Esophagus (tissue), 2 donors: ENCODE data around the gene DHRS9. TPM values are rescaled to one million over a fixed set of nuclear protein-coding genes. Genes with fewer than 3 reads are reported as not detected.
A peak's percentile ranks its signal among the peaks of the same experiment; 100 is the strongest.
"Not testable (repeated sequence)": the region's sequence is repeated elsewhere in the genome, so short reads cannot be mapped to it uniquely, and the experiment has no call there.

Source experiments
- H3K27ac ChIP-seq, 2 donors: one replicate each; pipeline ENCODE4 v1.5.1; 2013; ENCODE audit warnings: low read depth in 2 of 2, mild to moderate bottlenecking in 2 of 2, inconsistent platforms in 1 of 2, low read length in 1 of 2, moderate library complexity in 1 of 2
- H3K27me3 ChIP-seq, 2 donors: one replicate each; pipeline ENCODE4 v1.6.1; 2013; ENCODE audit warnings: low read length in 2 of 2, control low read depth in 1 of 2, mild to moderate bottlenecking in 1 of 2; ENCODE audit not compliant: insufficient read depth in 2 of 2, control insufficient read depth in 1 of 2
- H3K36me3 ChIP-seq, 2 donors: one replicate each; pipeline ENCODE4 v1.6.1; 2013; ENCODE audit warnings: low read length in 1 of 2; ENCODE audit not compliant: control insufficient read depth in 2 of 2, insufficient read depth in 2 of 2
- H3K4me1 ChIP-seq, 2 donors: one replicate each; pipeline ENCODE4 v1.6.1; 2013; ENCODE audit warnings: low read length in 1 of 2; ENCODE audit not compliant: control insufficient read depth in 2 of 2, insufficient read depth in 2 of 2
- H3K4me3 ChIP-seq, 2 donors: one replicate each; pipeline ENCODE4 v1.5.1; 2013; ENCODE audit warnings: low read length in 2 of 2, mild to moderate bottlenecking in 2 of 2, low read depth in 1 of 2, moderate library complexity in 1 of 2
- H3K9me3 ChIP-seq, 2 donors: one replicate each; pipeline ENCODE4 v1.6.1; 2013; ENCODE audit warnings: mild to moderate bottlenecking in 2 of 2, low read depth in 1 of 2, low read length in 1 of 2, moderate library complexity in 1 of 2; ENCODE audit not compliant: control insufficient read depth in 2 of 2, insufficient read depth in 1 of 2
- WGBS, 2 donors: extraction: QIAGEN DNeasy Blood & Tissue Kit; methylation state at CpG; one replicate each; pipeline ENCODE4 v1.1.7; 2013; 5-methylcytosine and 5-hydroxymethylcytosine counted together
- polyA plus RNA-seq, 2 donors: library from polyadenylated mRNA; stranded (reverse); fragments of 200-250 nt; gene quantifications; one replicate each; pipeline ENCODE4 v1.2.3, GENCODE V29; 2013
- donor health status: healthy with polysubstance abuse.
- donor health status: Bipolar disorder and iron deficiency.

Gene DHRS9
- polyA plus RNA-seq, 2 donors = 9.2 to 33.4 TPM

GRCh38 chr2:169050476-169051240, 18.7 kb upstream of the DHRS9 start:
- 78 to 86% methylated on average over 5 of the region's 5 CpGs for WGBS, 2 donors
- Histone ChIP-seq H3K36me3 (no peaks in the 10 kb centered on the region), H3K4me3 (no peak overlapping the region)

GRCh38 chr2:169054575-169054974, 14.8 kb upstream of the DHRS9 start:
- H3K27me3 ChIP-seq, H3K27ac ChIP-seq, H3K4me3 ChIP-seq, H3K36me3 ChIP-seq, H3K9me3 ChIP-seq, H3K4me1 ChIP-seq: not testable (repeated sequence)
- WGBS, 2 donors = 85 to 91% methylated on average over 2 of the region's 2 CpGs

More at GRCh38 chr2:169050476-169051240, 18.7 kb upstream of the DHRS9 start:
- H3K27me3 ChIP-seq = no peaks in the 10 kb centered on the region
- peaks cover 0 to 4% of the 10 kb centered on the region in 2 donors for H3K4me1 ChIP-seq
- peaks cover 0 to 6% of the 10 kb centered on the region in 2 donors for H3K9me3 ChIP-seq
- no peak overlapping the region for H3K27ac ChIP-seq

GRCh38 chr2:169064199-169064598, 5.2 kb upstream of the DHRS9 start:
- H3K4me1 ChIP-seq, H3K36me3 ChIP-seq, H3K9me3 ChIP-seq, H3K4me3 ChIP-seq, H3K27me3 ChIP-seq, H3K27ac ChIP-seq: not testable (repeated sequence)
- 97 to 98% methylated on average over 17 of the region's 17 CpGs for WGBS, 2 donors

- Histone ChIP-seq H3K27me3 (peaks cover 0 to 3% of the 10 kb centered on the region in 2 donors), H3K9me3 (no peaks in the 10 kb centered on the region), H3K36me3 (no peaks in the 10 kb centered on the region), H3K4me3 (no peak overlapping the region), H3K27ac (no peak overlapping the region), H3K4me1 (no peaks in the 10 kb centered on the region)
- WGBS, 2 donors = 40 to 42% methylated on average over 1 of the region's 1 CpG
Measured at GRCh38 chr2:169065422-169065821, 3.9 kb upstream of the DHRS9 start.

- Histone ChIP-seq H3K4me3 (no peak overlapping the region), H3K27ac (no peak overlapping the region), H3K27me3 (peaks cover 0 to 3% of the 10 kb centered on the region in 2 donors), H3K9me3 (no peaks in the 10 kb centered on the region), H3K36me3 (no peaks in the 10 kb centered on the region), H3K4me1 (no peaks in the 10 kb centered on the region)
- 79 to 82% methylated on average over 2 of the region's 2 CpGs for WGBS, 2 donors
Measured at GRCh38 chr2:169065864-169066517, 3.4 kb upstream of the DHRS9 start.

- H3K36me3 ChIP-seq = no peaks in the 10 kb centered on the region
- H3K27me3 ChIP-seq = peaks cover 0 to 3% of the 10 kb centered on the region in 2 donors
- no peak overlapping the region for H3K4me3 ChIP-seq
- H3K27ac ChIP-seq = no peak overlapping the region
- H3K9me3 ChIP-seq = no peaks in the 10 kb centered on the region
- H3K4me1 ChIP-seq = no peaks in the 10 kb centered on the region
- 42 to 50% methylated on average over 1 of the region's 1 CpG for WGBS, 2 donors
Measured at GRCh38 chr2:169066897-169067296, 2.5 kb upstream of the DHRS9 start.

GRCh38 chr2:169069833-169070232, 470 bp downstream of the DHRS9 start:
- peaks cover 0 to 3% of the 10 kb centered on the region in 2 donors for H3K27me3 ChIP-seq
- no peaks in the 10 kb centered on the region for H3K36me3 ChIP-seq
- 89 to 92% methylated on average over 2 of the region's 2 CpGs for WGBS, 2 donors
- H3K4me3 ChIP-seq = peak overlapping the region in 1 of 2 donors; percentile 41
- no peaks in the 10 kb centered on the region for H3K4me1 ChIP-seq
- H3K9me3 ChIP-seq = no peaks in the 10 kb centered on the region
- no peak overlapping the region for H3K27ac ChIP-seq

GRCh38 chr2:169071455-169071854, 2.1 kb downstream of the DHRS9 start:
- 49 to 79% methylated on average over 5 of the region's 5 CpGs for WGBS, 2 donors
- H3K4me1 ChIP-seq = no peaks in the 10 kb centered on the region
- H3K27me3 ChIP-seq = peaks cover 0 to 3% of the 10 kb centered on the region in 2 donors
- no peaks in the 10 kb centered on the region for H3K36me3 ChIP-seq
- no peak overlapping the region for H3K4me3 ChIP-seq
- no peaks in the 10 kb centered on the region for H3K9me3 ChIP-seq
- H3K27ac ChIP-seq = no peak overlapping the region

GRCh38 chr2:169072163-169072925, 3.0 kb downstream of the DHRS9 start:
- Histone ChIP-seq H3K27ac (no peak overlapping the region), H3K4me1 (no peaks in the 10 kb centered on the region), H3K4me3 (no peak overlapping the region), H3K36me3 (no peaks in the 10 kb centered on the region), H3K9me3 (no peaks in the 10 kb centered on the region), H3K27me3 (no peaks in the 10 kb centered on the region)
- WGBS, 2 donors = 76 to 82% methylated on average over 4 of the region's 4 CpGs
